ENCODE data around the gene TTLL4.
A peak's percentile ranks its signal among the peaks of the same experiment; 100 is the strongest.

TTLL4 gene

GRCh38 chr2:218722419-218722818 is 11.8 kb downstream of the TTLL4 start:
- Mint-ChIP-seq H3K27ac (no peak overlapping the region), H3K27me3 (ENCODE audit: low read depth) (no peaks in the 10 kb centered on the region), H3K9me3 (peaks cover 10% of the 10 kb centered on the region), H3K4me3 (no peak overlapping the region), H3K36me3 (ENCODE audit: low read depth) (peaks cover 56% of the 10 kb centered on the region), H3K4me1 (no peaks in the 10 kb centered on the region)
- TF ChIP-seq CTCF (IDR thresholded peaks at IDR 0.05; ENCODE audit: unreplicated experiment in 3 of 3), result no peak

- Mint-ChIP-seq H3K27me3 (ENCODE audit: low read depth) (no peaks in the 10 kb centered on the region), H3K9me3 (peaks cover 14% of the 10 kb centered on the region), H3K4me1 (no peaks in the 10 kb centered on the region), H3K27ac (no peak overlapping the region), H3K36me3 (ENCODE audit: low read depth) (peaks cover 59% of the 10 kb centered on the region), H3K4me3 (no peak overlapping the region)
- TF ChIP-seq CTCF (IDR thresholded peaks at IDR 0.05; ENCODE audit: unreplicated experiment in 3 of 3), result no peak
Observed at GRCh38 chr2:218722876-218723785, 12.5 kb downstream of the TTLL4 start.

- Mint-ChIP-seq H3K27me3 (ENCODE audit: low read depth) (no peaks in the 10 kb centered on the region), H3K4me3 (no peak overlapping the region), H3K27ac (no peak overlapping the region), H3K4me1 (no peaks in the 10 kb centered on the region), H3K36me3 (ENCODE audit: low read depth) (peaks cover 63% of the 10 kb centered on the region), H3K9me3 (peaks cover 20% of the 10 kb centered on the region)
- no peak for TF ChIP-seq CTCF (IDR thresholded peaks at IDR 0.05; ENCODE audit: unreplicated experiment in 3 of 3)
Observed at GRCh38 chr2:218726004-218726574, 15.5 kb downstream of the TTLL4 start.

- TF ChIP-seq CTCF (IDR thresholded peaks at IDR 0.05; ENCODE audit: unreplicated experiment in 3 of 3), result peak in 1 of 3 experiments; percentile 10
Observed at GRCh38 chr2:218727502-218728165, 17.0 kb downstream of the TTLL4 start.

GRCh38 chr2:218729640-218730039 is 19.0 kb downstream of the TTLL4 start:
- peaks cover 20% of the 10 kb centered on the region for H3K9me3 Mint-ChIP-seq
- peaks cover 61% of the 10 kb centered on the region for H3K36me3 Mint-ChIP-seq (ENCODE audit: low read depth)
- H3K27me3 Mint-ChIP-seq (ENCODE audit: low read depth), result no peaks in the 10 kb centered on the region
- H3K27ac Mint-ChIP-seq, result no peak overlapping the region
- TF ChIP-seq CTCF (IDR thresholded peaks at IDR 0.05; ENCODE audit: unreplicated experiment in 3 of 3), result no peak
- H3K4me1 Mint-ChIP-seq, result peaks cover 6% of the 10 kb centered on the region
- H3K4me3 Mint-ChIP-seq, result no peak overlapping the region

More at GRCh38 chr2:218727502-218728165, 17.0 kb downstream of the TTLL4 start:
- Mint-ChIP-seq H3K27ac (no peak overlapping the region), H3K4me3 (no peak overlapping the region), H3K9me3 (peaks cover 20% of the 10 kb centered on the region), H3K4me1 (peaks cover 6% of the 10 kb centered on the region), H3K27me3 (ENCODE audit: low read depth) (no peaks in the 10 kb centered on the region), H3K36me3 (ENCODE audit: low read depth) (peaks cover 68% of the 10 kb centered on the region)

Measured in nephron (organoid).